Measurements from ENCODE around the gene EFNB3. TPM values are rescaled to one million over a fixed set of nuclear protein-coding genes. Genes with fewer than 3 reads are reported as not detected.

The EFNB3 gene
- total RNA-seq, 1 experiment from 2014 or later: 10.0 TPM

- CTCF ChIA-PET: no interaction called here
- TF ChIP-seq, protein P1, sequence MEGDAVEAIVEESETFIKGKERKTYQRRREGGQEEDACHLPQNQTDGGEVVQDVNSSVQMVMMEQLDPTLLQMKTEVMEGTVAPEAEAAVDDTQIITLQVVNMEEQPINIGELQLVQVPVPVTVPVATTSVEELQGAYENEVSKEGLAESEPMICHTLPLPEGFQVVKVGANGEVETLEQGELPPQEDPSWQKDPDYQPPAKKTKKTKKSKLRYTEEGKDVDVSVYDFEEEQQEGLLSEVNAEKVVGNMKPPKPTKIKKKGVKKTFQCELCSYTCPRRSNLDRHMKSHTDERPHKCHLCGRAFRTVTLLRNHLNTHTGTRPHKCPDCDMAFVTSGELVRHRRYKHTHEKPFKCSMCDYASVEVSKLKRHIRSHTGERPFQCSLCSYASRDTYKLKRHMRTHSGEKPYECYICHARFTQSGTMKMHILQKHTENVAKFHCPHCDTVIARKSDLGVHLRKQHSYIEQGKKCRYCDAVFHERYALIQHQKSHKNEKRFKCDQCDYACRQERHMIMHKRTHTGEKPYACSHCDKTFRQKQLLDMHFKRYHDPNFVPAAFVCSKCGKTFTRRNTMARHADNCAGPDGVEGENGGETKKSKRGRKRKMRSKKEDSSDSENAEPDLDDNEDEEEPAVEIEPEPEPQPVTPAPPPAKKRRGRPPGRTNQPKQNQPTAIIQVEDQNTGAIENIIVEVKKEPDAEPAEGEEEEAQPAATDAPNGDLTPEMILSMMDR (conservative IDR thresholded peaks at IDR 0.05; ENCODE audit: low read depth, low read length): no peak
- no peak for TF ChIP-seq EZH2 (IDR thresholded peaks at IDR 0.05; ENCODE audit: borderline replicate concordance, low read depth, low read length, poor library complexity, severe bottlenecking)
- H3K36me3 ChIP-seq (ENCODE audit: insufficient read depth, low read length, poor library complexity, severe bottlenecking): no peaks in the 10 kb centered on the region
- intact Hi-C loops (cut with micrococcal nuclease; ENCODE audit: unreplicated experiment): no loop called here
- H3K27ac ChIP-seq (ENCODE audit: low read depth, low read length, poor library complexity, severe bottlenecking): no peak overlapping the region
- H3K9me3 ChIP-seq (ENCODE audit: low read depth, low read length, poor library complexity, severe bottlenecking): peaks cover 4% of the 10 kb centered on the region
- BruUV-seq (replicated peaks): no TSS peak
- H3K4me3 ChIP-seq (ENCODE audit: low read depth, low read length, poor library complexity, severe bottlenecking): no peak overlapping the region
- DNase-seq (ENCODE audit: low spot score): no peak
- no peaks in the 10 kb centered on the region for H3K4me1 ChIP-seq (ENCODE audit: insufficient read depth, low read length, poor library complexity, severe bottlenecking)
- POLR2A ChIA-PET (ENCODE audit: low non-redundant PET): no interaction called here
- no peaks in the 10 kb centered on the region for H3K27me3 ChIP-seq (replicated peaks; ENCODE audit: insufficient read depth, low read depth, low read length, poor library complexity)
Observed at GRCh38 chr17:7754656-7755055, 49.7 kb downstream of the EFNB3 start.

DNA sequence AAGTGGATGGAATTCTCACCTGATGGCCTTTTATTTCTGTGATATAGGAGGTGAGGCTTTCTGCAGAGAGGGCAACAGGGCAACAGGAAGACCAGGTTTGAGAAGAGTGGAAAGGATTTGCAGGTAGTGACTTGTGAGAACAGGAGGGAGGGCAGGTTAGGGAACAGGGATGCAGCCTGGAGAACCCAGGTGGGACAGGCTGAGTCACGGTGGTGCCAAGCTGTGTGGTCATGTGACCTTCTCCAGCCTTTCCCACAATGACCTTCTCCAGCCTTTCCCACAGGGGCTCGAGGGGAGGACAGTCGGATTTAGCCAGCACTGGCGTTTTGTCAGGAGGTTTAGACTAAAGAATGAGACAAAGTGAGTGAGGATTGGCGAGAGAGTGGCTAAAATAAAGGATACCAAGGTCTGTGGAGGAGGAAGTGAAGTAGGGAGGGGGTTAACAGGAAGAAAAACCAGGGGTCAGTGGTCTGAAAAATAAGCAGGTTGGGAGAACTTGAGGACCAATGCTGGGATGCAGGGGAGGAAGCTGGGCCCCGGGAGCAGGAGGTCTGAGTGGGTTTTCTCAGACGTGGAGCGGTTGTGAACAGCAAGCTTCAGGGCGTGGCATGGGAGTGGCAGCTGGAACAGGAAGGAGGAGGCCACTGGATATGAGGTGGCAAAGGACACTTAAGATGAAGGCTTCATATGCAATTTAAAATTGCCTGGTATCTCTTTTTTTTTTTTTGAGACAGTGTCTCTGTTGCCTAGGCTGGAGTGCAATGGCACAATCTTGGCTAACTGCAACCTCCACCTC is 50.3 kb downstream of the EFNB3 start:
- H3K9me3 ChIP-seq (ENCODE audit: low read depth, low read length, poor library complexity, severe bottlenecking): no peaks in the 10 kb centered on the region
- no peaks in the 10 kb centered on the region for H3K36me3 ChIP-seq (ENCODE audit: insufficient read depth, low read length, poor library complexity, severe bottlenecking)
- intact Hi-C loops (cut with micrococcal nuclease; ENCODE audit: unreplicated experiment): no loop called here
- H3K27ac ChIP-seq (ENCODE audit: low read depth, low read length, poor library complexity, severe bottlenecking): no peak overlapping the region
- ChIA-PET POLR2A (ENCODE audit: low non-redundant PET) (no interaction called here), CTCF (interaction anchor here (1.1 kb wide), 1 partner anchor 67 kb away, joined by 4 read pairs; no protein-coding TSS in a partner anchor)
- TF ChIP-seq EZH2 (IDR thresholded peaks at IDR 0.05; ENCODE audit: borderline replicate concordance, low read depth, low read length, poor library complexity, severe bottlenecking): no peak
- TF ChIP-seq, protein P1 (conservative IDR thresholded peaks at IDR 0.05; ENCODE audit: low read depth, low read length): no peak
- DNase-seq (ENCODE audit: low spot score): no peak
- no peak overlapping the region for H3K4me3 ChIP-seq (ENCODE audit: low read depth, low read length, poor library complexity, severe bottlenecking)
- BruUV-seq (replicated peaks): no TSS peak
- no peaks in the 10 kb centered on the region for H3K4me1 ChIP-seq (ENCODE audit: insufficient read depth, low read length, poor library complexity, severe bottlenecking)
- no peaks in the 10 kb centered on the region for H3K27me3 ChIP-seq (replicated peaks; ENCODE audit: insufficient read depth, low read depth, low read length, poor library complexity)

DNA sequence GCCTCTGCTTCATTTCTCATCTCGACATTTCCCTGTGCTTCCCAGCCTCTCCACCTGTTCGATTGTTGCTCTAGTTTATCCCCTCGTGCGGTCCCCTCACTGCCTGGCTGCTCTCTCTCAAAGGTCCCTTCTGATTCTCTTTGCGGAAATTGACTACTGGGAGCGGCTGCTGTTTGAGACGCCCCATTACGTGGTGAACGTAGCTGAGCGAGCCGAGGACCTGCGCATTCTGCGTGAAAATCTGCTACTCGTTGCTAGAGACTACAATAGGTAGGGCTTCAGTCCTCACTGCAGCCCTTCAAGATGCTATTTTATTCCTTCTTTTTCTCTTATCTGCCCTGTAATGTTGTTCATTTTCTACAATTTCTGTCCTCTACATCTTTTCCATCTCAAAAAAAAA is 52.0 kb downstream of the EFNB3 start:
- no TSS peak for BruUV-seq (replicated peaks)
- no peak for DNase-seq (ENCODE audit: low spot score)
- no peak overlapping the region for H3K27ac ChIP-seq (ENCODE audit: low read depth, low read length, poor library complexity, severe bottlenecking)
- CTCF ChIA-PET: no interaction called here
- H3K4me3 ChIP-seq (ENCODE audit: low read depth, low read length, poor library complexity, severe bottlenecking): no peak overlapping the region
- no peaks in the 10 kb centered on the region for H3K36me3 ChIP-seq (ENCODE audit: insufficient read depth, low read length, poor library complexity, severe bottlenecking)
- H3K4me1 ChIP-seq (ENCODE audit: insufficient read depth, low read length, poor library complexity, severe bottlenecking): no peaks in the 10 kb centered on the region
- POLR2A ChIA-PET (ENCODE audit: low non-redundant PET): no interaction called here
- TF ChIP-seq EZH2 (IDR thresholded peaks at IDR 0.05; ENCODE audit: borderline replicate concordance, low read depth, low read length, poor library complexity, severe bottlenecking): no peak
- H3K27me3 ChIP-seq (replicated peaks; ENCODE audit: insufficient read depth, low read depth, low read length, poor library complexity): no peaks in the 10 kb centered on the region
- H3K9me3 ChIP-seq (ENCODE audit: low read depth, low read length, poor library complexity, severe bottlenecking): no peaks in the 10 kb centered on the region
- intact Hi-C loops (cut with micrococcal nuclease; ENCODE audit: unreplicated experiment): no loop called here

Other genes starting within 250 kb of the EFNB3 start
- gene ZBTB4, start 225.6 kb upstream of the EFNB3 start, total RNA-seq (2021): 17.7 and 21.0 TPM in 2 replicates
- not detected in 2 replicates for gene SLC35G6, start 223.8 kb upstream of the EFNB3 start, total RNA-seq (2021)
- 330 and 341 TPM in 2 replicates for gene POLR2A, start 220.8 kb upstream of the EFNB3 start, total RNA-seq (2021)
- 0.55 and 0.75 TPM in 2 replicates for gene TNFSF12, start 156.1 kb upstream of the EFNB3 start, total RNA-seq (2021)
- gene TNFSF13, start 146.5 kb upstream of the EFNB3 start, total RNA-seq (2021): 0.69 and 0.74 TPM in 2 replicates
- 113 and 122 TPM in 2 replicates for gene SENP3, start 143.3 kb upstream of the EFNB3 start, total RNA-seq (2021)
- 1.6 and 1.8 TPM in 2 replicates for gene CD68, start 125.6 kb upstream of the EFNB3 start, total RNA-seq (2021)
- gene MPDU1, start 121.3 kb upstream of the EFNB3 start, total RNA-seq (2021): 133 and 149 TPM in 2 replicates
- 0.87 and 1.3 TPM in 2 replicates for gene SOX15, start 115.1 kb upstream of the EFNB3 start, total RNA-seq (2021)
- gene FXR2, start 90.3 kb upstream of the EFNB3 start, total RNA-seq (2021): 101 TPM in 2 replicates
- gene SAT2, start 77.4 kb upstream of the EFNB3 start, total RNA-seq (2021): 61.7 and 79.3 TPM in 2 replicates
- gene SHBG, start 75.1 kb upstream of the EFNB3 start, total RNA-seq (2021): 0.33 TPM in 1 of 2 replicates, not detected in the other
- gene ATP1B2, start 54.3 kb upstream of the EFNB3 start, total RNA-seq (2021): 3.5 and 5.9 TPM in 2 replicates
- 32.2 and 34.8 TPM in 2 replicates for gene TP53, start 17.7 kb upstream of the EFNB3 start, total RNA-seq (2021)
- 42.2 and 51.8 TPM in 2 replicates for gene WRAP53, start 16.7 kb upstream of the EFNB3 start, total RNA-seq (2021)
- 0.15 and 0.24 TPM in 2 replicates for gene DNAH2, start 12.5 kb downstream of the EFNB3 start, total RNA-seq (2021)
- gene KDM6B, start 129.0 kb downstream of the EFNB3 start, total RNA-seq (2021): 46.8 and 51.1 TPM in 2 replicates
- gene TMEM88, start 149.9 kb downstream of the EFNB3 start, total RNA-seq (2021): 1.7 and 3.0 TPM in 2 replicates
- 64.3 and 67.7 TPM in 2 replicates for gene NAA38, start 152.4 kb downstream of the EFNB3 start, total RNA-seq (2021)
- gene CYB5D1, start 152.8 kb downstream of the EFNB3 start, total RNA-seq (2021): 16.9 and 18.7 TPM in 2 replicates
- 249 and 264 TPM in 2 replicates for gene CHD3, start 183.6 kb downstream of the EFNB3 start, total RNA-seq (2021)
- gene RNF227, start 211.1 kb downstream of the EFNB3 start, total RNA-seq (2021): 0.83 and 1.1 TPM in 2 replicates
- 24.8 and 32.4 TPM in 2 replicates for gene KCNAB3, start 224.7 kb downstream of the EFNB3 start, total RNA-seq (2021)
- gene TRAPPC1, start 226.7 kb downstream of the EFNB3 start, total RNA-seq (2021): 111 and 140 TPM in 2 replicates
- gene CNTROB, start 227.0 kb downstream of the EFNB3 start, total RNA-seq (2021): 72.3 and 79.9 TPM in 2 replicates

Measured in A673 (cell line).